HPDE6-E6E7 (cell line): ENCODE measurements around the gene CEP89.
"Not testable (repeated sequence)": the region's sequence is repeated elsewhere in the genome, so short reads cannot be mapped to it uniquely, and the experiment has no call there.

Source experiments
- DNase-seq: peaks from one replicate; pipeline ENCODE4 v3.0.0; 2011; ENCODE audit warnings: missing footprints; ENCODE audit errors: extremely low spot score

The CEP89 gene

GRCh38 chr19:32895384-32895783 lies 76.4 kb downstream of the CEP89 start:
- no peak for DNase-seq

DNA sequence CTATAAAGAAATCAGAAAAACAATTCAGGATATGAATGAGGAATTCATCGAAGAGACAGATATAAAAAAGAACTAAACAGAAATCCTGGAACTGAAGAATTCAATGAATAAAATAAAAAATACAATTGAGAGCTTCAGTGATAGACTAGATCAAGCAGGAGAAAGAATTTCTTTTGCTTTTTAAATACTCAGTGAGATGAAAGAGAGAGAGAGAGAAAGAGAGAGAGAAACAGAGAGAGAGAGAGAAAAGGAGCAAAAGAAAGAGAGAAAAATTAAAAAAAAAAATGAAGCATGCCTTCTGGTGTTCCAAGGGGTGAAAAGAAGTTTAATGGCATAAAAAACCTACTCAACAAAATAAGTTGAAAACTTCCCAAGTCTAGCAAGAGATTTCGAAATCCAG lies 80.1 kb downstream of the CEP89 start:
- DNase-seq: no peak

DNA sequence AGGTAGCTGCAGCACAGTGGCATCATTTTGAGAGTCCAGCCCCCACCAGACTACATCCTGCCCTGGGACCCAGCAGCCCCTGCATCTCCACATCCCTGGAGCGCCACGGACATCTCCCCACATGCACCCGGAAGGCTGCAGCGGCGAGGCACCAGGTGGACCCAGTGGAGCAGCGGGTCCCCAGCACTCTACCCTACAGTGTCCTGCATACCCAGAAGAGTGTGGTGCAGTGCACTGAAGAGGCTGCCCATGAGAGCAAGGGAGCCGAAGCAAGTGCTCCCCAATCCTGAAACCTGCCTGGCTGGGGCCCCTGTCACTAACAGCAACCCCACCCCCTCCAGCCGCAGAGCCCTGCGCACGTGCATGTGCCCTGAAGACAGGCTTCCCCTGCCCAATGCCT lies 80.9 kb downstream of the CEP89 start:
- no peak for DNase-seq

DNA sequence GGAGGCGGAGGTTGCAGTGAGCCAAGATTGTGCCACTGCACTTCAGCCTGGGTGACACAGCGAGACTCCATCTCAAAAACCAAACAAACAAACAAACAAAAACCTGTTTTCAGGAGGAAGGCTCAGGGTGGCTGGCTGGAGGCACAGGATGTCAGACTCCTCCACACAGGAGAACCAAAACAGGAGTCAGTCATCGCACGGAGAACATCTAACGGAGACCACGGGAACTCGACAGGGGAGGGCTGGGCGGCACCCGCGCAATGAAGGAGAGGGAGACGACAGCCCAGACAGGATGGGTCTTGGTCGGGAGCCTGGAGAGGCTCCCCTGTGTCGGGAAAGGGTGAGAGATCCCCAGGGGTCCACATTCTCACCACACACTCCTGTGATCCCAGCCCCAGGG lies 81.4 kb downstream of the CEP89 start:
- DNase-seq: no peak

DNA sequence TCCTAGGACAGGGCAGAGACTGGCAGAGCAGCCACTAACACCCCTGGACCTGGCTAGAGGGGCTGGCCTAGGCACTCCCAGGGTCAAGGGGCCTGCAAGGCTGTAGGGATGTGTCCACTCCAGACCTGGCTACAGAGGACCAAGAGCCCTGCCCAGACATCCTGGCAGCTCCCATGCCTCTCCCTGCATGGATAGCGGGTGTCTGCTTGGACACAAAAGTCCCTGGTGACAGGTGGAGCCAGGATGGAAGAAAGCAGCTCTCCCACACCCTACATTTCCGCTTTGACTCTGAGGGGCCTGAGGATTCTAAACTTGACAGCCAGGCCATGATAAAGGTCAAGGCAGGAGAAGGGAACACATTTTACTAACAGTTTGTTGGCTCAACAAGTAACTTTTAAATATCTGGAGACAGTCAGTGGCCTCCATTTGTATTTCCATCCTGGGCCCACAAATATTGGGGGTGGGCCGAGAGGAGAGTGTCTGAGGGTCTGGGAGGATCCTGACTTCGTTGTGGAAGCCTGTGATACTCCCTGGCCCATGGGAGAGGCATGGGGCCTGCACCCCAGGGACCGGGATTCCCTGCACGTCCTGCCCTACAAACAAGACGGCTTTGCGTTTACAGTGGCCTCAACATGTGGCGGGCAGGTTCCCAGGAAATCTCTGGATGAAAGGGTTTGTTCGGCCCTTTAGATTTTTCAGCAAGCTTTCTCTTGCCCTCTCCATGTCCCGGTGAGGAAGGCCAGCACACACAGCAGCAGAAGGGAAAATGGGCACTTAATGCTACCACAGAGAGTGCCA lies 82.4 kb downstream of the CEP89 start:
- DNase-seq: no peak

DNA sequence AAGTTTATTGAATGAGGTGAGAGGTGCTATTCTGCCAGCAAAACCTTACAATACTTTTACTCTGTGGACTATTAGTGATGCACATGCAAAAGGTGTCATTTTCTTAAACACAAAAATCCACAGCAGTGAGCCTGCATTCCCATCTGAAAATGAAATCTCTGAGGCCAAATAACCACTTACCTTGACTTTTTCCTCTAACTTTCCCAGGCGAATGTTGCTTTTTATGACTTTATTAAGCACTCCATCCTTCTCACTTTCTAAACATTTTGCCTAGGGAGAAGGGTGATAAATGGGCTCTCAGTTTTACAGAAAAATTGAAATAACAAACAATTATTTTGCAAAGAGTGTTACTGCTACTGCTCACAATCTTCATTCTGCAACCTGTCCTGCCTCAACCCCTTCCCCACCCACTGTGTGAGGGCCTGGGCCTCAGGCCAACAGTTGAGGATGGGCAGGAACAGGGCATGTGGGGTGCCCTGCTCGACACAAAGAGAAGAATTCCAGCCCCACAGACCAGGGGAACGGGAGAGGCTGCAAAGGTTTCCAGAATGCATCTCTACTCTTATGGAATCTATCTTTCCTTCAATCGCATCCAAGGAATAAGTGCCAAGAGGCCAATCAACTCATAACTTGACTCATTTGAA lies 84.1 kb downstream of the CEP89 start:
- DNase-seq: no peak

- DNase-seq: no peak
Measured at GRCh38 chr19:32886241-32886640, 85.5 kb downstream of the CEP89 start.

GRCh38 chr19:32885255-32885654 lies 86.5 kb downstream of the CEP89 start:
- DNase-seq: not testable (repeated sequence)

- no peak for DNase-seq
Measured at GRCh38 chr19:32881766-32882165, 90.0 kb downstream of the CEP89 start.

GRCh38 chr19:32880622-32881021 lies 91.1 kb downstream of the CEP89 start:
- DNase-seq: no peak

GRCh38 chr19:32879741-32880140 lies 92.0 kb downstream of the CEP89 start:
- no peak for DNase-seq

DNA sequence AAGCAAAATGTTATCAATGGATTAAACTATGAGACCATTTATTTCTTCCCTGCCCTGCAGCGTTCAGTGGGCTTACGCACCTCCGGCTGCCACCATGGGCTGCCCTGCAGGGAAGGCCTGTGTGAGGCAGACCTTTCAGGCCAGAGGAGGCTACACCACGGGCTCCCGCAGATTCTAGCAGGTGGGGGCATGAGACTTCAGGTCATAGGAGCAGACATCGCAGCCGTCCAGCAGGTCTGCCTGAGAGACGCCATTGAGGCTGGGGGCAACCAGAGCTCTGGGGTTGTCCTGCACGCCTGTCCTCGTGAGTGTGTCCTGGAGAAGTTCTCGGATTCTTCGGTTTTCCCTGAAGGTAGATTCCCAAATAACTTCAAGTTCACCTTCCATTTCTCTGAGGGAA lies 92.8 kb downstream of the CEP89 start:
- DNase-seq: no peak

GRCh38 chr19:32877977-32878745 lies 93.6 kb downstream of the CEP89 start:
- no peak for DNase-seq

DNA sequence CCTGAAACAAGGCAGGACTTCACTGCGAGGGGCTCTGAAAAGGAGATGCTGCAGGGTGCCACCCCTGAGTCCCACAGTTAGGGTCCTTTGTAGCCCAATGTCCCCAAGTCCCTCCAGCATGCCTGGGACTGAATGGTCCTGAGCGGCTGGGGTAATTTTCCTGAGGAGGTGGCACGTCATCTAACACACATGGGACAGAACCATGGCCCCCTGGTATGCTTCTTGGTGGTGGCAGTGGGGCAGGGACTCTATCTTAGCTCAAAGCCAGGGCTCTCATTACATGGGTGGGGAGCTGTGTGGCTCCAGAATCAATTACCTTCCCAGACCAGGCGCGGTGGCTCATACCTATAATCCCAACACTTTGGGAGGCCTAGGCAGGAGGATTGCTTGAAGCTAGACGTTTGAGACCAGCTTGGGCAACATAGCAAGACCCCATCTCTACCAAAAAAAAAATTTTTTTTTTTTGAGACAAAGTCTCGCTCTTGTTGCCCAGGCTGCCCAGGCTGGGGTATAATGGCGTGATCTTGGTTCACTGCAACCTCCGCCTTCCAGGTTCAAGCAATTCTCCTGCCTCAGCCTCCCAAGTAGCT lies 94.3 kb downstream of the CEP89 start:
- no peak for DNase-seq

DNA sequence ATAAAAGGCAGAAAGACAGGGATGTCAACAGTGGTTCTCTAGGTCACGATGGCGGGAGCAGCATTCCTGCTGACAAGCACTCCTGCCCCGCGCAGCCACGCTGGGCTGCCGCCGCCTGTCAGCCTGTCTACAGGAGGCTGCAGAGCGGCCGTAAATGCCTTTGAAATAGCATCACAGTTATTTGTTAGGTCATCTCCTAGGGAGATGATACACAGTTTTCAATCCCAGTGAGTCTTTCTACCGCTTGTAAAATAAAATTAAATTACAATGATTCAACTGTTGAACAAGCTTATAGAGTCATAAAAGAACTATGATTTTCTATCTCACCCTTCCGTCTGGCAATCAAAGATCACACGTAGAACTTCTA lies 94.9 kb downstream of the CEP89 start:
- no peak for DNase-seq

GRCh38 chr19:32876236-32876918 lies 95.4 kb downstream of the CEP89 start:
- no peak for DNase-seq

DNA sequence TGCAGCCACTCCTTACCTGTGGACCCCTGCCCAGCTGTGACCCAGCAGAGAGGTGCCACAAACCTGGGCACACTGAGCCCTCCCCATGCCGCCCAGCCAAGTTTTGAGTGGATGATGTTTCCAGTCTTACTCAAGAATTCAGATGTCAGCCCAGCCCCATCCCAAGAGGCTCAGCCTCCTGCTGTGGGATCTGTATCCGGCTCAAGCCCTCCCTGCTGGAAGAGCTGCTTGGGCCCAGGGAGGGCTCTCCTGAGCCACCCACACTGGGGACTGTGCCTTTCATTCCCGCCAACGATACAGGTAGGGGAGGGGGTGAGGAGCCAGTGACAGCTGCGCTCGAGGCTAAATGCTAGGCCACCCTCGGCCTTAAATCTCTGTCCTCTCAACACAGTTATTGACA lies 96.3 kb downstream of the CEP89 start:
- DNase-seq: no peak

DNA sequence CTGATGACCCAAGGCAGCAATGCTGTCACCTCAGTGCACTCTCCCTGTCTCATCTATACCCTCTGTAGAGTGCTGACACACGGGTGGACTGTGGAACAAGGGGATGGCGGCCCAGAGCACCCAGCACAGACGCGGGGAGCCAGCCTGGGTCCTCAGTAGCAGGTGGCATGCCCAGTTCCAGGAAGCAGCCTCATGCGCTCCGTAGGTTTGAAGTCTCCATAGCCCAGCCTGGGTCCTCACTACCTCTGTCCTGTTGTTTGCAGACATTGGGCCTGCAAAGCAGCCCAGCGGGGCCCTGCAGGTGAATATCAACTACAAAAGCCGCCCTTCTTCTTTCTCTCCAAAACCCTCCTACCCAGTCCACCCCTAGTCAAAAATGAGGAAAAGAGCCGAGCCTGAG lies 97.2 kb downstream of the CEP89 start:
- no peak for DNase-seq

DNA sequence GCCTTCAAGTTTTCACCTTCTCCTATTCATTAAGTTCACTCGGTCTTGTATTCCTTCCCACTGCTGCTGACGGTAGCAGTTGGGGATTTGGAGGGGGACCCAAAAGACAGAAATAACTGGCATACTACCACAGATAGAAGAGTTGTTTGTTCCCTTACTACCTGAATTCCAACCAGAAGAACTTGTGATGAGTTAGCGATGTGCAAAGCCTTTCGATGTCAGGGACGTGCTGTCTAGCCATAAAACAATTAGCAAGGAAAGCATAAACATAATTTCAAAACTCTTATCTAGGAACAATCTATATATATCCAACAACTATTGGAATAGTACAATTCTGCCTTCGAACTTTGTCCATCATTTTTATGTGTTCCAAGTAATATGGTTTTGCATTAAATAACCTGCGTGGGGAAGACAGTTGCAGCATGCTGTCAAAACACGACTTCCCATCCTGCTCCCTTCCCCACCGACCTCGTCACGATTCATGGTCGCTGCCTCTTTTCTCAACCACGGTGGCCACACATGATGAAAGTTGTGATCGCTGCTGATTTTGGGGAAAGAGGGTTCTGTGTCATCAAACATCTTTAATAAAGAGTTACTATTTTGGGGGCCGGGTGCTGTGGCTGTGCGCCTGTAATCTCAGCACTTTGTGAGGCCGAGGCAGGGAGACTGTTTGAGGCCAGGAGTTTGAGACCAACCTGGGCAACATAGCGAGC lies 98.4 kb downstream of the CEP89 start:
- no peak for DNase-seq

DNA sequence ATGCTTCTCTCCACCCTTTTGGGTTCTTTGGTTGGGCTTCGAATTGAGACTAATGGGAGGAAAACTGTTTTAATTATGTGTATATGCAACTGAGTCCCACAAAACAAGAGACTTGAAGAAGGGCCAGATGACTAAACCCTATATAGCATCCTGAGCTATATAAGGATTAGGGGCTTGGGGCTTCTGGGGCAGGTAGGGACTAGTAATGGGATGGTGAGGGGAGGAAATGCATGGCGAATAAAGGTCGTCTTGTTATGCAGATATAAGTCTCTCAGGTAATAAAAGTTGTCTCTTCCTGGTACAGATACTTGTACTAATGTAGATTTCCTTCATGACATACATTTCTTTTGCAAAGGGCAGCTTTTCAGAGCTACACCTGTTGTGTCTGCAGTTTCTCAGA lies 99.4 kb downstream of the CEP89 start:
- no peak for DNase-seq

GRCh38 chr19:32870981-32871451 lies 100.7 kb downstream of the CEP89 start:
- no peak for DNase-seq
